D721Med (cell line): ENCODE results near the gene SERPINA12.

ENCODE experiments used
- DNase-seq: peaks from one replicate; pipeline ENCODE4 v3.0.0; 2011; ENCODE audit warnings: low spot score; ENCODE audit not compliant: insufficient read length
- FAIRE-seq: peaks from 2 replicates; lab custom pipeline; 2011; peaks lifted over from hg19 to GRCh38; lab: Jason Lieb, UNC
- CTCF ChIP-seq: IDR thresholded peaks from 2 replicates; pipeline ENCODE4 v1.5.1; 2012; ENCODE audit warnings: mild to moderate bottlenecking, control low read depth; ENCODE audit not compliant: insufficient read depth; ENCODE audit errors: missing control alignments

The SERPINA12 gene

GRCh38 chr14:94536836-94537235, 27.6 kb upstream of the SERPINA12 start:
- TF ChIP-seq CTCF: no peak
- FAIRE-seq (no peak), DNase-seq (no peak)

GRCh38 chr14:94535506-94535905, 26.2 kb upstream of the SERPINA12 start:
- FAIRE-seq: no peak
- TF ChIP-seq CTCF: no peak

GRCh38 chr14:94532447-94532846, 23.2 kb upstream of the SERPINA12 start:
- FAIRE-seq (no peak), DNase-seq (no peak)
- no peak for TF ChIP-seq CTCF

More at GRCh38 chr14:94535506-94535905, 26.2 kb upstream of the SERPINA12 start:
- no peak for DNase-seq

- no peak for TF ChIP-seq CTCF
- no peak for FAIRE-seq
- DNase-seq: no peak
These were observed 21.9 kb upstream of the SERPINA12 start for GRCh38 chr14:94531187-94531586.

GRCh38 chr14:94524093-94524492, 14.8 kb upstream of the SERPINA12 start:
- FAIRE-seq: no peak
- TF ChIP-seq CTCF: no peak

GRCh38 chr14:94523265-94523664, 14.0 kb upstream of the SERPINA12 start:
- DNase-seq: no peak
- FAIRE-seq: no peak
- TF ChIP-seq CTCF: no peak

More at GRCh38 chr14:94524093-94524492, 14.8 kb upstream of the SERPINA12 start:
- no peak for DNase-seq

GRCh38 chr14:94522115-94522724, 13.0 kb upstream of the SERPINA12 start:
- DNase-seq (no peak), FAIRE-seq (no peak)
- no peak for TF ChIP-seq CTCF
